MM.1S (cell line): ENCODE results near the gene GPR157.

ENCODE experiments used
- CTCF ChIP-seq: fragments of 300-600 bp; sonication (generic); IDR thresholded peaks from 2 replicates; pipeline ENCODE4 v1.5.1; 2016; ENCODE audit warnings: antibody characterized with exemption, low read length, mixed read lengths
- EZH2phosphoT487 ChIP-seq: fragments of 300-600 bp; sonication (generic); IDR thresholded peaks from 2 replicates; pipeline ENCODE4 v1.6.1; 2018; ENCODE audit warnings: antibody characterized with exemption, low read length

- TF ChIP-seq CTCF (no peak), EZH2phosphoT487 (no peak)
Observed at GRCh38 chr1:9128520-9129265, at the start of gene GPR157.
